NCI-H1417 (cell line): ENCODE data around the gene APOF.
"Not testable (repeated sequence)": the region's sequence is repeated elsewhere in the genome, so short reads cannot be mapped to it uniquely, and the experiment has no call there.

Experiments used
- DNase-seq, 3 experiments: peaks; one replicate each; lab custom pipeline; 2025; lab: John Stamatoyannopoulos, UW

APOF gene

GRCh38 chr12:56366948-56367347 lies 4.3 kb upstream of the APOF start:
- DNase-seq = no peak

- no peak for DNase-seq
Observed at GRCh38 chr12:56361487-56362129, 1.0 kb downstream of the APOF start.

GRCh38 chr12:56359851-56360767 lies 2.5 kb downstream of the APOF start, which contains the start of gene STAT2:
Gene STAT2, minus strand, starts transcription at chr12:56360107. Its CDS starts 3,536 bp downstream, at chr12:56356571.
- DNase-seq = peak; percentile 99 to 100 (median 100)

- no peak for DNase-seq
Observed at GRCh38 chr12:56358836-56359532, 3.7 kb downstream of the APOF start.

GRCh38 chr12:56351325-56351724 lies 11.3 kb downstream of the APOF start:
- no peak for DNase-seq

- no peak for DNase-seq
Observed at GRCh38 chr12:56350662-56351061, 12.0 kb downstream of the APOF start.

GRCh38 chr12:56348776-56349175 lies 13.9 kb downstream of the APOF start:
- no peak for DNase-seq

- not testable (repeated sequence) for DNase-seq
Observed at GRCh38 chr12:56347255-56347654, 15.4 kb downstream of the APOF start.

- DNase-seq = no peak
Observed at GRCh38 chr12:56346675-56347074, 16.0 kb downstream of the APOF start.

GRCh38 chr12:56342290-56342689 lies 20.4 kb downstream of the APOF start:
- not testable (repeated sequence) for DNase-seq

- DNase-seq = no peak
Observed at GRCh38 chr12:56341616-56342015, 21.0 kb downstream of the APOF start.

GRCh38 chr12:56339158-56339422 lies 23.6 kb downstream of the APOF start:
- DNase-seq = no peak

- peak in 2 of 3 experiments; percentile 82 to 92 for DNase-seq
Observed at GRCh38 chr12:56338308-56339157, 24.1 kb downstream of the APOF start, which contains the start of gene IL23A. Gene IL23A, plus strand, starts transcription at chr12:56338884. Its CDS starts 161 bp downstream, at chr12:56339045.

GRCh38 chr12:56337753-56338251 lies 24.9 kb downstream of the APOF start:
- peak in 1 of 3 experiments; percentile 12 for DNase-seq

GRCh38 chr12:56336361-56337167 lies 26.1 kb downstream of the APOF start:
- DNase-seq = no peak

GRCh38 chr12:56335527-56335926 lies 27.1 kb downstream of the APOF start:
- DNase-seq = not testable (repeated sequence)

GRCh38 chr12:56334490-56334793 lies 28.2 kb downstream of the APOF start:
- no peak for DNase-seq

- peak; percentile 98 to 99 (median 98) for DNase-seq
Observed at GRCh38 chr12:56333679-56334489, 28.8 kb downstream of the APOF start, which contains the start of gene PAN2. Gene PAN2, minus strand, starts transcription at chr12:56334000. Its CDS starts 906 bp downstream, at chr12:56333094.

- no peak for DNase-seq
Observed at GRCh38 chr12:56333197-56333678, 29.4 kb downstream of the APOF start.
